ENCODE data around the gene FXYD5.

GRCh38 chr19:35140207-35140961, 14.2 kb upstream of the FXYD5 start:
- no peak for TF ChIP-seq GATA2 (IDR thresholded peaks at IDR 0.05; ENCODE audit: low read depth, low read length)
- no peak for TF ChIP-seq GATA3 (IDR thresholded peaks at IDR 0.05; ENCODE audit: low read depth, low read length)

Data from SH-SY5Y (cell line).